HCT116 (cell line): ENCODE results near the gene BICD1. TPM values are rescaled to one million over a fixed set of nuclear protein-coding genes. Genes with fewer than 3 reads are reported as not detected.

Experiments used
- ATAC-seq: fragments of 200-7000 bp; cut with Tn5 transposase; 2 replicates; pipeline ENCODE4 v1.9.1; 2020; ENCODE audit warnings: mild to moderate bottlenecking, moderate library complexity
- BruUV-seq: library from RNA; stranded (reverse); fragments of 400-500 nt; replicated peaks from 2 replicates; lab custom pipeline; 2021; lab: Mats Ljungman, UMichigan
- CTCF ChIA-PET: fragments of 300-600 bp; sonication (Branson Sonifier 250); formaldehyde crosslinking; loops from one replicate; lab custom pipeline; 2021; ENCODE audit warnings: antibody characterized with exemption; lab: Charles Lee
- POLR2A ChIA-PET: fragments of 300-600, 350-600 bp; sonication (Branson Sonifier 250); formaldehyde crosslinking; loops from one replicate; lab custom pipeline; 2021; ENCODE audit warnings: antibody characterized with exemption; lab: Charles Lee
- RAD21 ChIA-PET, 2 experiments: fragments of 300-600 bp; sonication (Branson Sonifier 250); formaldehyde crosslinking; loops; one replicate each; lab custom pipeline; 2023; ENCODE audit warnings: low total read pairs in 2 of 2; ENCODE audit not compliant: uncharacterized antibody in 2 of 2, unreplicated experiment in 2 of 2, low non-redundant PET in 1 of 2; lab: Charles Lee
- DNase-seq: peaks from one replicate; pipeline ENCODE4 v3.0.0-alpha.2; 2010; ENCODE audit warnings: low read depth, low spot score
- H2AFZ ChIP-seq: fragments of 200-600 bp; shearing (Covaris generic), sonication (generic); 2 replicates; pipeline ENCODE4 v1.6.1; 2017; ENCODE audit warnings: low read depth, mixed run types, mixed read lengths, antibody characterized with exemption, low read length; ENCODE audit not compliant: poor library complexity, severe bottlenecking
- H3K27ac ChIP-seq: 2 replicates; pipeline ENCODE4 v1.5.1; 2012; ENCODE audit warnings: low read depth, low read length
- H3K27me3 ChIP-seq: fragments of 200-600 bp; sonication (generic); 2 replicates; pipeline ENCODE4 v1.6.1; 2016; ENCODE audit warnings: mixed run types, low read length, mixed read lengths; ENCODE audit not compliant: insufficient read depth
- H3K36me3 ChIP-seq, 2 experiments: fragments of 200-500 bp in 1 of 2; fragments of 200-600 bp in 1 of 2; sonication (Bioruptor generic) in 1 of 2; sonication (generic) in 1 of 2; 2 replicates each; pipeline versions ENCODE4 v1.5.1 to v1.6.1; 2014 to 2016; ENCODE audit warnings: low read length in 2 of 2, inconsistent platforms in 1 of 2, mixed read lengths in 1 of 2, mixed run types in 1 of 2; ENCODE audit not compliant: insufficient read depth in 2 of 2, control insufficient read depth in 1 of 2
- H3K4me1 ChIP-seq, 2 experiments: fragments of 200-600 bp in 1 of 2; sonication (generic) in 1 of 2; 2 replicates each; pipeline versions ENCODE4 v1.5.1 to v1.6.1; 2012 to 2017; ENCODE audit warnings: low read length in 2 of 2, inconsistent platforms in 1 of 2, mild to moderate bottlenecking in 1 of 2, mixed read lengths in 1 of 2, mixed run types in 1 of 2, moderate library complexity in 1 of 2; ENCODE audit not compliant: insufficient read depth in 2 of 2, control insufficient read depth in 1 of 2
- H3K4me2 ChIP-seq: fragments of 200-600 bp; sonication (generic); 2 replicates; pipeline ENCODE4 v1.6.1; 2017; ENCODE audit warnings: mixed run types, low read length, mixed read lengths
- H3K4me3 ChIP-seq, 2 experiments: fragments of 200-600 bp in 1 of 2; sonication (generic) in 1 of 2; replicated peaks in 1 of 2; 2 replicates each; pipeline ENCODE4 v1.5.1; 2011 to 2016; ENCODE audit warnings: low read length in 2 of 2, control low read depth in 1 of 2, low read depth in 1 of 2, mild to moderate bottlenecking in 1 of 2, mixed read lengths in 1 of 2, mixed run types in 1 of 2
- H3K79me2 ChIP-seq: fragments of 200-600 bp; sonication (generic); 2 replicates; pipeline ENCODE4 v1.6.1; 2017; ENCODE audit warnings: mild to moderate bottlenecking, mixed run types, low read length, moderate library complexity, mixed read lengths; ENCODE audit not compliant: insufficient read depth
- H3K9ac ChIP-seq: fragments of 200-600 bp; sonication (generic); 2 replicates; pipeline ENCODE4 v1.6.1; 2016; ENCODE audit warnings: low read length, mixed read lengths
- H3K9me2 ChIP-seq: fragments of 200-600 bp; sonication (generic), shearing (Covaris generic); 2 replicates; pipeline ENCODE4 v1.6.1; 2017; ENCODE audit warnings: mixed run types, mild to moderate bottlenecking, moderate library complexity; ENCODE audit not compliant: insufficient read depth
- H3K9me3 ChIP-seq, 2 experiments: fragments of 200-500 bp in 1 of 2; fragments of 200-600 bp in 1 of 2; sonication (Bioruptor generic) in 1 of 2; sonication (generic) in 1 of 2; 2 replicates each; pipeline ENCODE4 v1.6.1; 2014 to 2017; ENCODE audit warnings: low read length in 2 of 2, mixed read lengths in 2 of 2, inconsistent platforms in 1 of 2, low read depth in 1 of 2, mild to moderate bottlenecking in 1 of 2, mixed run types in 1 of 2, moderate library complexity in 1 of 2; ENCODE audit not compliant: control insufficient read depth in 1 of 2, insufficient read depth in 1 of 2
- H4K20me1 ChIP-seq: fragments of 200-600 bp; sonication (generic), shearing (Covaris generic); 2 replicates; pipeline ENCODE4 v1.6.1; 2017; ENCODE audit warnings: mixed run types, mild to moderate bottlenecking, moderate library complexity; ENCODE audit not compliant: insufficient read depth
- CBX3 ChIP-seq: IDR thresholded peaks from 2 replicates; pipeline ENCODE4 v1.6.1; 2012; ENCODE audit warnings: low read depth
- CEBPB ChIP-seq: IDR thresholded peaks from 2 replicates; pipeline ENCODE4 v1.6.1; 2012; ENCODE audit warnings: low read depth
- ELF1 ChIP-seq: IDR thresholded peaks from 2 replicates; pipeline ENCODE4 v1.6.1; 2012; ENCODE audit warnings: low read depth, borderline replicate concordance
- EZH2phosphoT487 ChIP-seq: fragments of 200-600 bp; IDR thresholded peaks from 2 replicates; pipeline ENCODE4 v1.6.1; 2018; ENCODE audit warnings: antibody characterized with exemption, borderline replicate concordance
- FOSL1 ChIP-seq: IDR thresholded peaks from 2 replicates; pipeline ENCODE4 v1.6.1; 2012; ENCODE audit warnings: low read depth
- JUND ChIP-seq: IDR thresholded peaks from 2 replicates; pipeline ENCODE4 v1.6.1; 2012
- POLR2AphosphoS5 ChIP-seq: IDR thresholded peaks from 2 replicates; pipeline ENCODE4 v1.6.1; 2011; ENCODE audit warnings: mild to moderate bottlenecking, low read depth, low read length, moderate library complexity
- SIN3A ChIP-seq: IDR thresholded peaks from 2 replicates; pipeline ENCODE4 v1.6.1; 2012; ENCODE audit warnings: low read depth
- SRF ChIP-seq: IDR thresholded peaks from 2 replicates; pipeline ENCODE4 v1.6.1; 2012; ENCODE audit warnings: low read depth
- YY1 ChIP-seq: IDR thresholded peaks from 2 replicates; pipeline ENCODE4 v1.6.1; 2011; ENCODE audit warnings: low read length, low read depth, moderate library complexity, mild to moderate bottlenecking; ENCODE audit not compliant: insufficient replicate concordance; ENCODE audit errors: extremely low read depth
- ZFX ChIP-seq: fragments of 450-650 bp; IDR thresholded peaks from 2 replicates; pipeline ENCODE4 v1.6.1; 2017
- intact Hi-C: fragments of 100-400 bp; cut with micrococcal nuclease; formaldehyde crosslinking; loops from 2 replicates; pipeline ENCODE4 v1.10.0; 2022
- total RNA-seq: library from RNA; stranded (reverse); gene quantifications from one replicate; pipeline ENCODE4 v1.2.1, GENCODE V29; 2021; ENCODE audit not compliant: unreplicated experiment
- TF ChIP-seq, protein P1 (sequence below): IDR thresholded peaks from 2 replicates; pipeline ENCODE4 v1.6.1; 2012; ENCODE audit warnings: low read depth
- TF ChIP-seq, protein P2 (sequence below): IDR thresholded peaks from 2 replicates; pipeline ENCODE4 v1.6.1; 2012

The BICD1 gene
- total RNA-seq, 1 experiment from 2014 or later, result 32.5 TPM

DNA sequence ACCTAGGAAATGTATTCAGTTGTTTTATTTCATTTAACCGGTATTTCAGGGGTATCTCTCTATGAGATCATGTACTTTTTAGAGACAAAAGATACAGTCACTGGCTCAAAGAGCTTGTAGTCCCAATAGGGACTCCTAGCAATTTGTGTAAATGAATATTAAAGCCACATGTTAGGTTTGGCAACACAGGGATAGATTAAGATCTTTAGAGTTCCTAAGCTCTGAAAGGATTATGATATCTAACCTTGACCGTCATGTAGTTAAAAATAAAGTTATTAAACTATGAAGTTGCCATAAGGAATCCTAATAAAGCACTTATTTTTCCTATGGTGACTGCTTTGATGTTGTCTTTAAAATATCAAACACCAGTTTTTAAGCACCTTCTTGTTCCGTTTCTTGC lies 192.3 kb downstream of the BICD1 start (continued):
- no peak for TF ChIP-seq FOSL1
- no peak for TF ChIP-seq CEBPB
- TF ChIP-seq ELF1, result no peak
- no peak for TF ChIP-seq YY1
- TF ChIP-seq SRF, result no peak

DNA sequence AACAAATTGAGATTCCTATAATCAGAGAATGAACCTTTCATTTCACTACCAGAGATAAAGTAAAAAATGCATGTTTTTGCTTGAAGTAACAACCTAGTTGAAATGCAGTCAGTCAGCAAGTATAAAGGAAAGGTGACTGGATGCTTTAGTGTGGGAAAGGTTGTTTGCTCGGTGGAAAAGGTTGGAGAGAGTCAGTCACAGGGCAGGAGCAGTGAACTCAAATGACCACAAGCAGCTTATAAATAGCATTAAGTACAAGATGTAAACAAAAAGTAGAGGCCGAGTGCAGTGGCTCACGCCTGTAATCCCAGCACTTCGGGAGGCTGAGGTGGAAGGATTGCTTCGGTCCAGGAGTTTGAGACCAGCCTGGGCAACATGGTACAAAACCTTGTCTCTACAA lies 194.6 kb downstream of the BICD1 start:
- H3K4me1 ChIP-seq, result no peaks in the 10 kb centered on the region
- POLR2A ChIA-PET, result no interaction called here
- H4K20me1 ChIP-seq, result no peaks in the 10 kb centered on the region
- no peak overlapping the region for H3K4me3 ChIP-seq
- no peaks in the 10 kb centered on the region for H3K79me2 ChIP-seq
- no peak overlapping the region for H3K9ac ChIP-seq
- intact Hi-C loops, result no loop called here
- no peak for TF ChIP-seq POLR2AphosphoS5
- no peak for TF ChIP-seq SIN3A
- TF ChIP-seq, protein P1, sequence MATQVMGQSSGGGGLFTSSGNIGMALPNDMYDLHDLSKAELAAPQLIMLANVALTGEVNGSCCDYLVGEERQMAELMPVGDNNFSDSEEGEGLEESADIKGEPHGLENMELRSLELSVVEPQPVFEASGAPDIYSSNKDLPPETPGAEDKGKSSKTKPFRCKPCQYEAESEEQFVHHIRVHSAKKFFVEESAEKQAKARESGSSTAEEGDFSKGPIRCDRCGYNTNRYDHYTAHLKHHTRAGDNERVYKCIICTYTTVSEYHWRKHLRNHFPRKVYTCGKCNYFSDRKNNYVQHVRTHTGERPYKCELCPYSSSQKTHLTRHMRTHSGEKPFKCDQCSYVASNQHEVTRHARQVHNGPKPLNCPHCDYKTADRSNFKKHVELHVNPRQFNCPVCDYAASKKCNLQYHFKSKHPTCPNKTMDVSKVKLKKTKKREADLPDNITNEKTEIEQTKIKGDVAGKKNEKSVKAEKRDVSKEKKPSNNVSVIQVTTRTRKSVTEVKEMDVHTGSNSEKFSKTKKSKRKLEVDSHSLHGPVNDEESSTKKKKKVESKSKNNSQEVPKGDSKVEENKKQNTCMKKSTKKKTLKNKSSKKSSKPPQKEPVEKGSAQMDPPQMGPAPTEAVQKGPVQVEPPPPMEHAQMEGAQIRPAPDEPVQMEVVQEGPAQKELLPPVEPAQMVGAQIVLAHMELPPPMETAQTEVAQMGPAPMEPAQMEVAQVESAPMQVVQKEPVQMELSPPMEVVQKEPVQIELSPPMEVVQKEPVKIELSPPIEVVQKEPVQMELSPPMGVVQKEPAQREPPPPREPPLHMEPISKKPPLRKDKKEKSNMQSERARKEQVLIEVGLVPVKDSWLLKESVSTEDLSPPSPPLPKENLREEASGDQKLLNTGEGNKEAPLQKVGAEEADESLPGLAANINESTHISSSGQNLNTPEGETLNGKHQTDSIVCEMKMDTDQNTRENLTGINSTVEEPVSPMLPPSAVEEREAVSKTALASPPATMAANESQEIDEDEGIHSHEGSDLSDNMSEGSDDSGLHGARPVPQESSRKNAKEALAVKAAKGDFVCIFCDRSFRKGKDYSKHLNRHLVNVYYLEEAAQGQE, result no peak
- TF ChIP-seq CBX3, result no peak
- TF ChIP-seq YY1, result no peak
- TF ChIP-seq JUND, result no peak
- TF ChIP-seq, protein P2, sequence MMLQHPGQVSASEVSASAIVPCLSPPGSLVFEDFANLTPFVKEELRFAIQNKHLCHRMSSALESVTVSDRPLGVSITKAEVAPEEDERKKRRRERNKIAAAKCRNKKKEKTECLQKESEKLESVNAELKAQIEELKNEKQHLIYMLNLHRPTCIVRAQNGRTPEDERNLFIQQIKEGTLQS, result no peak
- TF ChIP-seq ZFX, result no peak
- TF ChIP-seq EZH2phosphoT487, result no peak
- H3K9me3 ChIP-seq, result no peaks in the 10 kb centered on the region
- BruUV-seq, result no TSS peak
- DNase-seq (no peak), ATAC-seq (no peak)
- H3K36me3 ChIP-seq, result peaks cover 0 to 2% of the 10 kb centered on the region in 2 experiments; a peak in 1 of 4 replicates
- H3K27ac ChIP-seq, result no peak overlapping the region
- no peaks in the 10 kb centered on the region for H3K27me3 ChIP-seq
- H3K4me2 ChIP-seq, result no peak overlapping the region
- CTCF ChIA-PET, result interaction anchor here (0.6 to 1.7 kb wide), 2 partner anchors 11 to 241 kb away, joined by 3 to 5 read pairs; no protein-coding TSS in a partner anchor
- RAD21 ChIA-PET, result no interaction called here
- no peaks in the 10 kb centered on the region for H3K9me2 ChIP-seq
- H2AFZ ChIP-seq, result no peak overlapping the region
